Colonic mucosa (tissue), 4 donors: Measurements from ENCODE around the gene FOS. TPM values are rescaled to one million over a fixed set of nuclear protein-coding genes. Genes with fewer than 3 reads are reported as not detected.

Source experiments
- DNase-seq: peaks from one replicate; pipeline ENCODE4 v3.0.0-alpha.2; 2020
- H3K27ac ChIP-seq: fragments of 200-600 bp; one replicate; pipeline ENCODE4 v1.8.0; 2021
- H3K27me3 ChIP-seq: fragments of 200-600 bp; one replicate; pipeline ENCODE4 v1.8.0; 2021
- H3K36me3 ChIP-seq: fragments of 200-600 bp; one replicate; pipeline ENCODE4 v1.8.0; 2021
- H3K4me1 ChIP-seq: fragments of 200-600 bp; one replicate; pipeline ENCODE4 v1.8.0; 2021; ENCODE audit warnings: mild to moderate bottlenecking
- H3K4me3 ChIP-seq: fragments of 200-600 bp; one replicate; pipeline ENCODE4 v1.8.0; 2021
- H3K9ac ChIP-seq, 2 donors: one replicate each; pipeline ENCODE4 v1.7.0; 2013; ENCODE audit warnings: control low read depth in 2 of 2, low read depth in 2 of 2, low read length in 2 of 2
- H3K9me3 ChIP-seq: fragments of 200-600 bp; one replicate; pipeline ENCODE4 v1.8.0; 2021
- intact Hi-C: fragments of 100-400 bp; cut with DNase I; formaldehyde crosslinking; loops from one replicate; pipeline ENCODE4 v1.14.1; 2022
- total RNA-seq, 2 donors: library from RNA; stranded (reverse); fragmentation: NEBNext Ultra II Directional in 1 of 2; extraction: Animal tissue kit (Norgen Biotek cat#: 25700) in 1 of 2; gene quantifications; one replicate each; pipeline ENCODE4 v1.2.1, GENCODE V29; 2021
- TF ChIP-seq, protein P1 (sequence below): fragments of 200-600 bp; IDR thresholded peaks from one replicate; pipeline ENCODE4 v1.8.0; 2022; ENCODE audit warnings: antibody characterized with exemption, mild to moderate bottlenecking
- donor health status: healthy.
- donor health status: DM: no; HTN: no; CAD: no.
- donor health status: DM: no; HTN: no; CAD: no.

The FOS gene
- total RNA-seq, 2 donors from 2014 or later: 86.9 to 98.4 TPM

DNA sequence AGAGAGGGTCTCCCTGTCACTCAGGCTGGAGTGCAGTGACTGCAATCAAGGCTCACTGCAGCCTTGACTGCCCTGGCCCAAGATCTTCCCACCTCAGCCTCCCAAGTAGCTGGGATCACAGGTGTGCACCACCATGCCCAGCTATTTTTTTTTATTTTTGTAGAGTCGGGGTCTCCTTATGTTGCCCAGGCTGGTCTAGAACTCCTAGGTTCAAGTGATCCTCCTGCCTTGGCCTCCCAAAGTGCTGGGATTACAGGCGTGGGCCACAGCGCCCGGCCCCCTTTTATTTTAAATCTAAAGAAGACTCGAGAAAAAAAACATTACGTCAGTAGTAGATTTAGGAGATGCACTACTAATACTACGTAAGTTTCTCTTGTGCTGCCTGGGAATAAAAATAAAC, 14.3 kb downstream of the FOS start:
- no peaks in the 10 kb centered on the region for H3K9me3 ChIP-seq
- H3K4me1 ChIP-seq: no peaks in the 10 kb centered on the region
- no peak overlapping the region for H3K27ac ChIP-seq
- no peaks in the 10 kb centered on the region for H3K36me3 ChIP-seq
- DNase-seq: no peak
- intact Hi-C loops: no loop called here
- H3K27me3 ChIP-seq: no peaks in the 10 kb centered on the region
- H3K9ac ChIP-seq: no peak overlapping the region
- H3K4me3 ChIP-seq: no peak overlapping the region
- TF ChIP-seq, protein P1, sequence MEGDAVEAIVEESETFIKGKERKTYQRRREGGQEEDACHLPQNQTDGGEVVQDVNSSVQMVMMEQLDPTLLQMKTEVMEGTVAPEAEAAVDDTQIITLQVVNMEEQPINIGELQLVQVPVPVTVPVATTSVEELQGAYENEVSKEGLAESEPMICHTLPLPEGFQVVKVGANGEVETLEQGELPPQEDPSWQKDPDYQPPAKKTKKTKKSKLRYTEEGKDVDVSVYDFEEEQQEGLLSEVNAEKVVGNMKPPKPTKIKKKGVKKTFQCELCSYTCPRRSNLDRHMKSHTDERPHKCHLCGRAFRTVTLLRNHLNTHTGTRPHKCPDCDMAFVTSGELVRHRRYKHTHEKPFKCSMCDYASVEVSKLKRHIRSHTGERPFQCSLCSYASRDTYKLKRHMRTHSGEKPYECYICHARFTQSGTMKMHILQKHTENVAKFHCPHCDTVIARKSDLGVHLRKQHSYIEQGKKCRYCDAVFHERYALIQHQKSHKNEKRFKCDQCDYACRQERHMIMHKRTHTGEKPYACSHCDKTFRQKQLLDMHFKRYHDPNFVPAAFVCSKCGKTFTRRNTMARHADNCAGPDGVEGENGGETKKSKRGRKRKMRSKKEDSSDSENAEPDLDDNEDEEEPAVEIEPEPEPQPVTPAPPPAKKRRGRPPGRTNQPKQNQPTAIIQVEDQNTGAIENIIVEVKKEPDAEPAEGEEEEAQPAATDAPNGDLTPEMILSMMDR: no peak

DNA sequence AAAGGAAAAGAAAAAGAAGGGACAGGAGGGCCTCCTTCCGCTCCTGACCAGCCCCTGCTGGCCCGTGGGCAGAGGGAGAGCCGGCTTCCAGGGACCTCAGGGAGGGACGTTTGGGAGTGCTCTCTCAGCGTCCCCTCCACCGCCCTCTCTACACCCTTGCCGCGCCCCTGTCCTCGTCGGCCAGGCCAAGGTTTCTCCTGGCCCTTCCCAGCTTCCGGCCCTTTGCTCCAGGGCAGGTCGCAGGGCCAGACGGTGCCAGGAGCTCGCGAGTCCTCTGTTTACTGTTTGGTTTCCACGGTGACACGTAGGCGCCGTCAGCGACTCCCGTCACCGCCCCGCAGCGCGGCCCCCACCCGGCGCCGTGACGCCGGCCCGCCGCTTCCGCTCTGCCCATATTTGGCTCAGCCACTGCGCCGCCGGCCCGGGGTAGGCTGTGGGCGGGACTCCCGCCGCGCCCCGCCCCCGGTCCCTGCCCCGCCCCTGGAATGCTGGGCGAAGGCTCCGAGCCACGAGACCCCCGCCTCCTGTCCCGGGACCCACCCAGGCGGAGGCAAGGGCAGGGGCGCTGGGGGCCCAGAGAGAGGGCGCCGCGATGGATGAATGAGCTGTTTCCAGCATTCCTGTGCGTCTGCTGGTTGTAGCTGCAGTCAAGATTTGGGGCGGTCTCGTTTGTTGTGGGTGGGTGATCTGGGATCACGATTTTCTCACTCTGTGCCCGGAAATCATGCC, 15.5 kb downstream of the FOS start:
- TF ChIP-seq, protein P1: no peak
- Histone ChIP-seq H3K4me1 (no peaks in the 10 kb centered on the region), H3K36me3 (no peaks in the 10 kb centered on the region), H3K27me3 (no peaks in the 10 kb centered on the region), H3K27ac (peak overlapping the region; percentile 85), H3K9ac (peak overlapping the region; percentile 89 to 93), H3K4me3 (peak overlapping the region; percentile 50), H3K9me3 (no peaks in the 10 kb centered on the region)
- intact Hi-C loops: no loop called here
- peak; percentile 96 for DNase-seq

DNA sequence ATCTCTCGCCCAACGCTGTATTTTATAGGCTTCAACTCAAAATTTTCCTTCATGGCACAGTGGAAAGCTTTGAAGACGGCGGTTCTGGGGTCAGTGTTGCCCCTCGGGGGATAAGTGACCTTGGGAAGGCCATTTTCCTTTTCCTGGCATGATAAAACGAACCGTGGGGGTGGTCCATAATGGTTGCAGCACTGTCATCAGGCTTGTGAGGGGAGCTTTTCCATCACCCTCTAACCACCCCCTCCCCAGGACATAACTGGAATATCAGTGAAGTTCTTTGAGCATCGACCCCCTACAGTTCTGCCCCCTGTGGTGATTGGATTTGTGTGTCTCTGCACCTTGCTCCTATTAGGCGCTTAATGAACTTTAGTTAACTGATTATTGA, 16.0 kb downstream of the FOS start:
- Histone ChIP-seq H3K36me3 (no peaks in the 10 kb centered on the region), H3K9me3 (no peaks in the 10 kb centered on the region), H3K27ac (peak overlapping the region; percentile 85), H3K4me3 (peak overlapping the region; percentile 50), H3K9ac (peak overlapping the region; percentile 89 to 93), H3K27me3 (no peaks in the 10 kb centered on the region), H3K4me1 (no peaks in the 10 kb centered on the region)
- intact Hi-C loops: no loop called here
- TF ChIP-seq, protein P1: no peak
- no peak for DNase-seq

DNA sequence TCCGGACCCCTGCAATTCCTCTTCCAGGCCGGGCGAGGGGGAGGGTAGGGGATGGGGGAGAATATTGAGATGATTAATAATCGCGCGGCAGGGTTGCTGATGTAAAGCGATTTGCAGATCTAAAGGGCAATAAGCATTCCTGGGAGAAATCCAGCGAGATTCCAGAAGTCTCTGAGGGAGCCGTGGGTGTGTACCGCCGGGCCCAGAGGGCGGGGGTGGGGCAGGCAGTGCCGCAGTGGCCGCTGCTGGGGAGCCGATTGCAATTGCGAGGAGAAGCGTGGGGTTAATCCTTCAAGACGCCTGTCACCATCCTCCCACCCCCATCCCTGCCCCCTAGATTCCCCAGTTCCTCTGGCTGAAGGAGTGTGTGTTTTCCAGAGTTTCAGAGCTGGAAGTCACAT, 16.4 kb downstream of the FOS start:
- DNase-seq: peak; percentile 87
- no peaks in the 10 kb centered on the region for H3K27me3 ChIP-seq
- no peaks in the 10 kb centered on the region for H3K36me3 ChIP-seq
- peak overlapping the region; percentile 50 for H3K4me3 ChIP-seq
- intact Hi-C loops: no loop called here
- TF ChIP-seq, protein P1: no peak
- no peaks in the 10 kb centered on the region for H3K9me3 ChIP-seq
- peak overlapping the region; percentile 89 to 93 for H3K9ac ChIP-seq
- peak overlapping the region; percentile 85 for H3K27ac ChIP-seq
- no peaks in the 10 kb centered on the region for H3K4me1 ChIP-seq

DNA sequence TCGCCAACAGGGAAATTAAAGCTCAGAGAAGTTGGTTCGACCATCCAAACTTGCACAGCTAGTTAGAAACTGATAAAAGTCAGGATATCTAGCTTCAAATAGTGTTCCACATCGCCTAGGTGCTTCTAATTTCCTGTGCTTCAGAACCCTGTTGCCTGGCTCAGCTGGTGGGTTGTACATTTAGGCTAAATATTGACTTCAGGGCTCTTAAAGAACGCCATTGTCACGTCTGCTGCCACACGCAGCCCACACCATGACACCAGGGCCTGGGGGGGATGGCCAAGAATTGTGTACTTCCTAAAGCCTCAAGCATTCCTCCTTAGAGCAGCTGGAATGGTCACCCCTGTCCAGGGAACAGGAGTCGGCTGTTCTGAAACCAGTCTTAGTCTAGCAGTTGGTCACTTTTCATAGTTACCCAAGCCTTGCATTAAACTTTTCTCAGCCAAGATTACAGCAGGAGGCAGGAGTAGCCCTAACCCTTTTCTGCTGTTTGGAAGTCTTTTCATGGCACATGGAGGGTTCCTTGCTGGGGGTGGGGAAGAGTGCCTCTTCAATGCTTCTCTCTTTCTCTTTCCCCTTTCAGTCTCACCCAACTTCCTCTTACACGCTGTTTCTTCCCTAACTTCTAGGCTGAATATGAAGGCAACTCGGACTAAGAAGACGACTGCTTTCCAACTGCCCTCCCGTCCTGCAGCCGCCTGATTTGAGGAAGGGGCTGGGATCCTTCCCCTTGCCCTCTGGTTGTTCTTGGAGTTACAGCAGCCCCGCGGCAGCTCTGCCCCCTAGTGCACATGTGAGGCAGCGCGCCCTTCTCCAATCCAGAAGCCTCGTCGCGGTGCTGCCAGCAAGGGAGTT, 17.1 kb downstream of the FOS start:
- Histone ChIP-seq H3K4me3 (peak overlapping the region; percentile 50), H3K9ac (peak overlapping the region; percentile 71 to 89), H3K4me1 (no peaks in the 10 kb centered on the region), H3K36me3 (no peaks in the 10 kb centered on the region), H3K27me3 (no peaks in the 10 kb centered on the region), H3K27ac (peak overlapping the region; percentile 85), H3K9me3 (no peaks in the 10 kb centered on the region)
- intact Hi-C loops: no loop called here
- TF ChIP-seq, protein P1: peak; percentile 97
- peak; percentile 89 for DNase-seq
